GM18951 (cell line): ENCODE results near the gene KCND1.
"Not testable (repeated sequence)": the region's sequence is repeated elsewhere in the genome, so short reads cannot be mapped to it uniquely, and the experiment has no call there.

ENCODE experiments used
- POLR2A ChIP-seq: IDR thresholded peaks from 4 replicates; pipeline ENCODE4 v1.6.1; 2011; ENCODE audit warnings: mild to moderate bottlenecking; ENCODE audit not compliant: insufficient read length, insufficient read depth; ENCODE audit errors: extremely low read depth
- in situ Hi-C: fragments of 300-500 bp; cut with MboI; formaldehyde crosslinking; loops from one replicate; pipeline ENCODE4 v1.12.0; 2022; ENCODE audit warnings: low sequenced_read_pairs, mixed read lengths, inconsistent platforms; ENCODE audit not compliant: unreplicated experiment

Gene KCND1

DNA sequence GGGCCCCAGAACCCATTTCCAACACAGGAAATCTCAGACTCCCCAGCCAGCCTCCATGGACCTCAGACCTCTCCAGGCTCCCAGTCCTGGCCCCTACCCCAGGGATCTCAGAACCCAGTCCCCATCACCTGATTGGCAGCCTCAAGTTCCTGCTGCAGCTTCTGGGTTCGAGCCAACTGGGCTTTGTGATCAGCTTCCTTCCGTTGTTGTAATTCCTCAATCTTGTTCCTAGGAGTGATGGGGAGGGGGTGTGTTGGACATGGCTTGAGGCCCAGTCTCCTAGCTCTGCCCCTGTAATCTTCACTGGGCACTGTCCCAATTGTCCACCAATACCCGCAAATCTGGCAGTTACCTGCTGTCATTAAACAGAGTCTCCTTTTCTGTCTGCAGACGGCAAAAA lies 17.8 kb upstream of the KCND1 start:
- no peak for TF ChIP-seq POLR2A
- in situ Hi-C loops, result no loop called here

DNA sequence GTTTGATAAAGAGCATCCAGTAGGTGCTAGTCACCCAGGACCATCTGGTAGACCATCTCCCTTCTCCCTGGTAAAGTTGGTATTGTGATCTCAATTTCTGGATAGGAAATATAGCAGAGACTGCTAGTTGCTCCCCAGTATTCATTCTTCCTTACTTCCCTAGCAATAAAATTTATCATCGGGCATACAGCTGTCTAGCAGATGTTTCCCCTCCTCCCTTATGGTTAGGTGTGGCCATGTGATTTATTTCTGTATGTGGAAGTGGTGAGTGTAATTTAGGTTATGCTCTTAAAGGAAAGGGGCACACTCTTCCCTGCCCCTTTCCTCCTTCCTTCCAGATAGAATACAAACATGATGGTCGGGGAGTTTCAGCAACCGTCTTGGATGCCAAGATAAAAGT lies 12.3 kb upstream of the KCND1 start:
- TF ChIP-seq POLR2A, result no peak
- in situ Hi-C loops, result no loop called here

DNA sequence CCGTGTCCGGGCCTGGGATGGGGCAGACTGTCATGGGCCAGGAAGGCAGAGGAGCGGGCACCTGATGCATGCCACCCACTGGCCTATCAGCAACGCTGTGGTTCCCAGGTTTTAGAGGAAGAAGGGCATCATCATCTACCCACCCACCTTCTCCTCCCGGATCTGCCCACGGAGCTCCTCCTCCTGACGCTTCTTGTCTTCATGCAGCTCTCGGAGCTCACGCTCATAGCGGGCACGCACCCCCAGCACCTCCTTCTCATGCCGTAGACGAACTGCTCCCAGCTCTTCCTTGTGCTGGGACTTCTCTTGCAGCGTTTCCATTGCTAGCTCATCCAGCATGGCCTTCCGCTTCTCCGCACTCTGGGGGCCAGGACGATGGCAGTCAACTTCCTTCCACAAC lies 11.4 kb upstream of the KCND1 start:
- in situ Hi-C loops, result no loop called here
- TF ChIP-seq POLR2A, result no peak

DNA sequence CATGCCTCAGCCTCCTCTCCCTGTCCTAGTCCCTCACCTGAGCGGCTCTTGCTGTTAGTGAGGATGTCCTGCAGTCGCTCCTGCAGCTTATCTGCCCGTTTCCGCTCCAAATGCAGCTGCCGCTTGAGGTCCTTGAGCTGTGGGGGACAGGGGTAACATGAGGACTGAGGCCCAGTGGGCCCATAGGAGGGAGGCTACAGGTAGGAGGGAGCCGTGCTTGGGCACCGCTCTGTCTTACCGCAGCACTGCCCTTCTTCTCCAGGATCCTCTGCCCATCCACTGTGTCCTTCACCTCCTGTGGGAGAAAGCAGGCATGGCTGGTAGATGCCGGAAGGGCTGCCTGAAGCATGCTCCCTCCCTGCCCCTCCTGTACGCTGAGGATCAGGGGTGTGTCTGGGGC lies 9.5 kb upstream of the KCND1 start:
- TF ChIP-seq POLR2A, result no peak
- in situ Hi-C loops, result no loop called here

DNA sequence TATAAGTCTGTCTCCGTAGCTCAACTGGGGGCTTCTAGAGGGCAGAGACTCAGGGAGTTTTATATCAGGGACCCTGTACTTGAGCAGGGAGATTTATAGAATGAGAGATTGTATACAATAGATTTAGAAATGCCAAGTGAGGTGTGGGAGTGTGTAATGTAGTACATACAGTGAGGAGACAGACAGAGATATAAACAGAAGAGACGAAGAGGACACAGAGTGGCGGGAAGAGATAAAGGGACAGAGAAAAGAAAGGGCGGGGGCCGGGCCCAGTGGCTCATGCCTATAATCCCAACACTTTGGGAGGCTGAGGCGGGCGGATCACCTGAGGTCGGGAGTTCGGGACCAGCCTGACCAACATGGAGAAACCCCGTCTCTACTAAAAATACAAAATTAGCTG lies 8.7 kb upstream of the KCND1 start:
- in situ Hi-C loops, result not testable (repeated sequence)

DNA sequence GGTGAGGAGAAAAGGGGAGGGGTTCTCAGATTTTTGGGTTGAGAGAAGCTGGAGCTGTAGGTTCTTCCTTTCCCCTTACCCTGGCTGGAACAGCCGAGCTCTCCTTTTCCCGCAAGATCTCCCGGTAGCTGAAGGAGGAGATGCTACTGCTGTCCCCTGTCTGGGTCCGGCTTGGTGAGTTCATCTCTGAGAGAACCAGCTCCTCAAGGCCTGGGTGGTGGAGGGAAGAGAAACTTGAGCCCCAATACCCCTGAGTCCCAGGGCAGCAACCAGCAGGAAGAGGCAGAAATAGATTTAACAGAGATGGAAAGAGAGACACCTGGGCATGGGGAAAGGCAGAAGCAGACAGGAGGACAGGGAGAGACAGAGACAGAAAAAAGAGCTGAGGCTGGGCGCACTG lies 6.6 kb upstream of the KCND1 start:
- TF ChIP-seq POLR2A, result no peak
- in situ Hi-C loops, result no loop called here

DNA sequence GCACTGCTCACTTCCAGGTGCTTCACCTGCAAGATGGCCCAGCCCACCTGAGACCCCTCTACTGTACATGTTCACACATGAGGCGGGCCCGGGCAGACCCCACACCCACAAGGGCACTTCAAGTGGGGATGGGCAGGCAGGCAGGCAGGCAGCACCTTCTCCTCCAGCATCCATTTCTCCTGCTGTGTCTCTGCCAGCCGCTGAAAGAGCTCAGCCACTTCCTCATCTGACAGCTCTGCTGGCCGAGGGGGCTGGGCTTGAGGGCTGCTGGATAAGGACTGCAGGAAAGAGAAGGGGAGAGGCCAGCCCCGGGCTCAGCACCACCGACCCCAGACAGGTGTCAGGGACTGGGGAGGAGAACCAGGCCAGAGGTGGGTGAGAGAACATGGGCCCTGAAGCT lies 4.4 kb upstream of the KCND1 start:
- in situ Hi-C loops, result no loop called here
- TF ChIP-seq POLR2A, result no peak

DNA sequence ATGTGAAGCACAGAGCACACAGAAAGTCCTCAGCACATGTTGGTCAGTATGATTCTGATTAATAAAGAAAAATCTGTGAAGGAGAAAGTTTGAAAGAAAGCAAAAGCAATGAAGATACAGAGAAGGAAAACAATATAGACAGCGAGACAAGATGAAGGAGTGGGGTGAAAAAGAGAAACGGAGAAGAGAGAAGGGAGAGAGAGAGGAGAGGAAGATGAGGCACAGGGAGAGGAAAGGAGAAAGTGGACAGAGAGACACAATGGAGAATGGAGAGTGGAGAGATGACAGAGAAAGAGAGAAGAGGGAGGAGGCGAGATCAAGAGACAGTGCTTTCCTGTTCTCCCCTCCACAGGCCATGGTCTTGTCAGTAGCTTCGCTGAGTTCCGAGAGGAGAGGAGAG lies 3.9 kb upstream of the KCND1 start:
- in situ Hi-C loops, result no loop called here
- no peak for TF ChIP-seq POLR2A

DNA sequence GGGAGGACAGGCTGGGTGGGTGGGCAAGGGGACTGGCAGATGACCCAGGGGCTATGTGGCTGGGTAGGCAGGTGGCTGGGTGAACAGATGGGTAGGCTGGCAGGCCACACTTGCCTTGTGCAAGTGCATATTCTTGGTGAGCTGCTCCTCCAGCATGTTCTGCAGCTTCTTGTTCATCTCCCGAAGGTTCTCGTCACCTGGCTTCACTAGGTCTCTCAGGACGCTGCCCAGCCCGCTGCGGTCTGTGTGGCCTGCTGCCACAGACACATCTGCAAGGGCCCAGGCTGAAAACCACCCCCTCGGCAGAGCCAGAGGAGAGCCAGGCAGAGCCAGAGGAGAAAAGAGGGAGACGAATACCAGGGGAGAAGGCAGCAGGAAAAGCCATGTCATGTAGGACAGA lies 3.4 kb upstream of the KCND1 start:
- in situ Hi-C loops, result no loop called here
- no peak for TF ChIP-seq POLR2A

DNA sequence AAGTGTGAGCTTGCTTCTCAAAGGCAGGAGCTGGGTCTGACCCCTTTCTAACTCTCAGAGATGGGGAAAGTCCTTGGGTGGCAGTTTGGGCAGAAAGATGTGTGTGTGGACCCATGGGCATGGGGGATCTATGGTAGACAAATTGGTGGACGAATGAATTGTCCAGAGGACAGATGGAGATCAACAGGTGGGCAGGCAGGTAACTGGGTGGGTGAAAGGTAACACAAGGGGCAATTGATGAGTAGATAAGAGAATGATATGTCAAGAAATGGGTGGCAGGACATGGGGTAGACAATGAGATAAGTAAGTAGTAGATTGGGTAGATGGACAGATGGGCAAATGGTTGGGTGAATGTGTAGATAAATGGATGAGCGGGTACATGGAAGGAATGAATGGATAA lies 2.9 kb upstream of the KCND1 start:
- TF ChIP-seq POLR2A, result no peak
- in situ Hi-C loops, result no loop called here

DNA sequence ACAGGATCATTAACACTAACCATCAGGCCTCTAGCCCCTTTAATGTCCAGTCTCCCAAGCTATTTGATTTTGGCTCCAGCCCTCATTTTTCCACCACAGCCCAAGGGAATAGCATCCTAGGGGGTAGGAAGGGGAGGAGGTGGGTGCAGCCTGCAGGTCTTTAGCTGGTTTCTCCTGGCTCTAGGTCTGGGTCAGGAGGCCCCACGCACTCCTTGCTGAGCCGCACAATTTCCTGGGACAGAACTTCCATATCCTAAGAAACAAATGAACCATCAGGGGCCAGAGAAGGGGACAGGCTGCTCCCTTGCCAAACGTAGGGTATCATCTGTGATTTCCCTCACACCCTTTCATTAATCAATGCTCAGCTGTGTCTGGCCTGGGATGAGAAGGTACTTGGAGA lies 2.4 kb upstream of the KCND1 start:
- no peak for TF ChIP-seq POLR2A
- in situ Hi-C loops, result no loop called here

DNA sequence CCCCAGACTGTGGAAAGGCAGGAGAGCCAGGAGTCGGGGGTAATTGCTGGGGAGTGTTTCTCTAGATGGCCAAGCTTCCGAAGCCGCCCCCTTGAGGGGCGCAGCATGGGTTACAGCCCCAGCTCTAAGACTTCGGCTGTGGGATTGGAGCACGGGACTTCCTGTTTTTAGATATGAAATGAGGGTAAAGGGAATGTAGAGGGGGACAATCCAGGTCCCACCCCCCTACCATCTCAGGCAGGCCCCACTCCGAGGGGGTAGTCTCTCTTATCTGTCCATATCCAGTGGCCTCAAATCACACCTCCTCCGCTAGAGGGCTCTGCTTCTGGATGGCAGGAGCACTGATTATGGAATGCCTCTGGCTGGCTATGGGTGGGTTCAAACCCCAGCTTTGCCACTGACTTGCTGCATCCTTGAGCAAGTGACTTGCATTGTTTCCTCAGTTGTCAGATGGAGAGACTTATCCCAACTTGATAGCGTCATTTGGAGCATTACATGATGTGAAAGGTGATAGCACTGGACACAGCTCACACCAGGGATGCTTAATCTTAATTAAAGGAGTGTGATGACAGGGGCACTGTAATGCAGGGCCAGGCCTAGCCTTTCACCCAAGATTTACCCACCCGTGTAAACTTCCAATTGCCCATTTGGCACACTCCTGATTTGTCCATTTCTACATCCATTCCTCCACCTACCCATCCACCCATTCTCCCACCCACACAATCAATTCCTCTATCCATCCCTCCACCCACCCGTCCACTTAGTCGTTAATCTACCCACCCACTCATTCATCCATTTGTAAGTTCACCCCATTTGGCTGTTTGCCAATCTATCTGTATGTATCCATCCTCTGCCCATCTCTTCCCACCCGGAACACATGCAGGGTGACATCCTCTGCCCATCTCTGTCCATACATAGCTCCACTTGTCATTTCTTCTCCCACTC lies 848 bp upstream of the KCND1 start:
- TF ChIP-seq POLR2A, result no peak
- in situ Hi-C loops, result no loop called here

DNA sequence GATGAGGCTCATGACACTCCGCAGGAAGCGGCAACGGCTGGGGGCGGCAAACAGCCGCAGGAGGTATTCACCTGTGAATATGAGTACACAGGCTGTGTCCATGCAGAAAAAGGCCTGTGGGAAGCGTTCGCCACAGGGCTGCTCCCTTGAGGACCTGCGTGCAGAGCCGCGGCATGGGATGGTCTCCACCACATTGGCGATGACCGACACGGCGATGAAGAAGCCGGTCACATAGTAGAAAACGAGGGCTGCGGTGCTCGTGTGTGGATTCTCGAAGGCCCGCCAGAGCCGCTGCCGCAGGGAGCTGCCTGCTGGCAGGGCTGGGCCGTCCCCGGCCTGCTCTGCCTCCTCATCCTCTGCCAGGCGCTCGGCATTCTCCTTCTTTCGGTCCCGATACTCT lies 2.2 kb downstream of the KCND1 start:
- in situ Hi-C loops, result no loop called here
- TF ChIP-seq POLR2A, result no peak

DNA sequence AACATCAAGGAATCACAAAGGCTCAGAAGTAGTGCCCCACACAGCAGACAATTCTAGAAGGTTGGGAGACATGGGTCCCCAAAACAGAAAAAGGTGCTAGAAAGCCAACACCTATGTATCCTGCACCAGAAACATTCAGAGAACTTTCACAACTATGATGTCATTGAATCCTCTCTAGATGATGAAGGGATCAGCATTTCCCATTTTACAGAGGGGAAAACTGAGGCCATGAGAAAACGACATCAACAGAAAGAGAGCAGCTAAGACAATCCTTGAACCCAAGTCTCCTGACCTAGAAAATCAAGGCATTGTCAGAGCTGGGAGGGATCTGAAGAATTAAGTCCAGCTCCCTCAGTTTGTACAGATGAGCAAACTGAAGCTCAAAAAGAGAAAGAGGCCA lies 3.3 kb downstream of the KCND1 start:
- in situ Hi-C loops, result no loop called here

More for the DNA sequence above, 3.3 kb downstream of the KCND1 start:
- no peak for TF ChIP-seq POLR2A
